Right renal cortex interstitium (tissue), 3 donors: ENCODE data around the gene GIPC1. TPM values are rescaled to one million over a fixed set of nuclear protein-coding genes. Genes with fewer than 3 reads are reported as not detected.
A peak's percentile ranks its signal among the peaks of the same experiment; 100 is the strongest.
"Not testable (repeated sequence)": the region's sequence is repeated elsewhere in the genome, so short reads cannot be mapped to it uniquely, and the experiment has no call there.

Source experiments
- DNase-seq, 3 donors: peaks; one replicate each; pipeline ENCODE4 v3.0.0-alpha.2; 2013; ENCODE audit warnings: low read depth in 3 of 3, low spot score in 2 of 3
- polyA plus RNA-seq, 3 donors: library from polyadenylated mRNA; unstranded; fragments of 120-200 nt; gene quantifications; one replicate each; pipeline ENCODE4 v1.2.1, GENCODE V29; 2013; ENCODE audit not compliant: insufficient read length in 3 of 3

Gene GIPC1
- polyA plus RNA-seq, 3 donors = 52.6 to 67.1 (median 66.6) TPM

DNA sequence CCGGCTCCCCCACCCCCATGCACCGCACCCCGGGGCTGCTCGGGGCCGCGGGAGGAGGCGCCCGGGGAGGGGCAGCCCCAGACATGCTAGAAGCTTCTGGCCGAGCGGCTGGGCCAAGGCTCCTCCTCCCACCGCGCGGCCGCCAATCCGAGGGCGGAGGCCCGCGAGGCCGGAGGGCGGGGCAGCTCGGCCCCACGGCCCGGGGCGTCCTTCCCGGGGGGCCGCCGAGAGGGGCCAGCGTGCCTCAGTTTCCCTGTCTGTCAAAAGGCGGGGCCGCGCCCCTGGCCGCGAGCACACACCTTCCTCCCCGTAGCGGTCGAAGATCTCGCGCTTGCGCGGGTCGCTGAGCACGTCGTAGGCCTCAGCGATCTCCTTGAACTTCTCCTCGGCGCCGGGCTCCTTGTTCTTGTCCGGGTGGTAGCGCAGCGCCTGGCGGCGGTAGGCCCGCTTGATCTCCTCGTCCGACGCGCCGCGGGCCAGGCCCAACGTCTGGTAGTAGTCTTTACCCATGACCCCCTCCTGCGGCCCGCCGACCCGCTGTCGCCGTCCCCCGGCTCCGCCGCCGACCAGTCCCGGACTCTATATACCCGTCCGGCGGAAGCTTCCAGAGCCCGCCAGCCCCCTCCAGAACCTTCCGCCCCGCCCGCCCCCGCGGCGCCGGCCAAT is 22.0 kb upstream of the GIPC1 start, which contains the start of gene DNAJB1:
Gene DNAJB1, minus strand, starts transcription at position 558 of the 666 bp plus-strand sequence. Its CDS starts 48 bp downstream, at position 510.
- DNase-seq = peak in 1 of 3 donors; percentile 30

DNA sequence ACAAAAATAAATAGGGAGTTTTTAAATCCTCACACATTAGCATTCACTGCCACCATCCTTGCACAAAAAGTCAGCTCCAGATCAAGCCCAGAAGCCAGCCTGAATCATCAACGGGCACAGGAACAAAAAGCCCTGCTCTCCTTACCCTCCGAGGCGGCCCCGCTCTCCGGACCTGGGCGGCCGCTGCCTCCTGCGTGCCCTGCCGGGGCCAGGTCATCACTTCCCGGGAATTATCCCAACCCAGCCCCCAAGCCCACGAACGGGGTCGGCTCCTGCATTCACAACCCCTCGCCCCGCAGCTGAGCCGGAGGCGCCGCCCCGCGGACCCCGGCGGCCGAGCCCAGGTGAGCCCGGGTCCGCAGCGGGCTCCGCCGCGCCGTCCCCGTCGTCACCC is 21.5 kb upstream of the GIPC1 start:
- DNase-seq = no peak

- no peak for DNase-seq
Observed at GRCh38 chr19:14516746-14517438, 21.0 kb upstream of the GIPC1 start.

GRCh38 chr19:14516048-14516534 is 20.2 kb upstream of the GIPC1 start:
- no peak for DNase-seq

- no peak for DNase-seq
Observed at GRCh38 chr19:14515501-14516047, 19.6 kb upstream of the GIPC1 start.

- no peak for DNase-seq
Observed at GRCh38 chr19:14514215-14514863, 18.4 kb upstream of the GIPC1 start.

GRCh38 chr19:14512406-14512961 is 16.6 kb upstream of the GIPC1 start:
- no peak for DNase-seq

DNA sequence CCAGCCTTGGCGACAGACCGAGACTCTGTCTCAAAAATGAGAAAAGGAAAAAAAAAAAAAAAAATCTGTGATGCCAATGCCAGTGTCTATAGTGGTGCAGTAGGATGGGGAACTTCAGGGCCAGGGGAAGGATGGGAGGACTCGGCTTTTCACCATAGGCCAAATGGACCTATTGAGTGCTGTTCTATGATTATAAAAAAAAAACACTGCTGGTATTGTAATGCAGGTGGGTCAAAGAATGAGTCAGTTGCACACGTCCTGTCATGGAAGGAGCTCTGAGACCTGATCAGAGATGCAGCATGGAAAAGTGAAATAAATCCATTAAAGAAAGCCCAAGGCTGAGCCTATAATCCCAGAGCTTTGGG is 15.3 kb upstream of the GIPC1 start:
- DNase-seq = no peak

- no peak for DNase-seq
Observed at GRCh38 chr19:14510311-14511228, 14.6 kb upstream of the GIPC1 start.

- no peak for DNase-seq
Observed at GRCh38 chr19:14507704-14508542, 12.0 kb upstream of the GIPC1 start.

- DNase-seq = no peak
Observed at GRCh38 chr19:14505488-14506239, 9.7 kb upstream of the GIPC1 start.

DNA sequence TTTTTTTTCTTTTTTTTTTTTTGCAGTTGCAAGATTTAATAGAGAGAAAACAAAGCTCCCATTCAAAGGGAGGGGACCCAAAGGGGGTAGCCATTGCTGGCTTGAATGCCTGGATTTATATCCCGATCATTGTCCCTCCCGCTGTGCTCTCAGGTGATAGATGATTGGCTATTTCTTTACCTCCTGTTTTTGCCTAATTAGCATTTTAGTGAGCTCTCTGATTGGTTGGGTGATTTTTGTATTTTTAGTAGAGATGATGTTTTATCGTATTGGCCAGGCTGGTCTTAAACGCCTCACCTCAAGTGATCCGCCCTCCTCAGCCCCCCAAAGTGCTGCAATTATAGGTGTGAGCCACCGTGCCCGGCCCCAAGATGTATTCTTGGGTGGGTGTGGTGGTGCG is 8.6 kb upstream of the GIPC1 start:
- not testable (repeated sequence) for DNase-seq

DNA sequence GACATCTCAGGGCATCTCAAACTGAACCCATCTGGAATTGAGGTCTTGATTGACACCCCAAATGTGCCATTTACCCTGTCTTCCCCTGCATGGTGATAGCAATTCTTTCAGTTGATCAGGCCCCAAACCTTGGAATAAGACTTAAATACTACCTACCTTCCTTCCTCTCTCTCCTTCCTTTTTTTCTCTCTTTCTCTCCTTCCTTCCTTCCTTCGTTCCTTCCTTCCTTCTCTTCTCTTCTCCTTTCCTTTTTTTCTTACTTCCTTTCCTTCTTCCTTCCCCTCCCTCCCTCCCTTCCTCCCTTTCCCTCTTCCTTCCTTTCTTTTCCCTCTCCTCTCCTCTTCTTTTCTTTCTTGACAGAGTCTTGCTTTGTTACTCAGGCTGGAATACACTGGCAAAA is 7.4 kb upstream of the GIPC1 start:
- no peak for DNase-seq

DNA sequence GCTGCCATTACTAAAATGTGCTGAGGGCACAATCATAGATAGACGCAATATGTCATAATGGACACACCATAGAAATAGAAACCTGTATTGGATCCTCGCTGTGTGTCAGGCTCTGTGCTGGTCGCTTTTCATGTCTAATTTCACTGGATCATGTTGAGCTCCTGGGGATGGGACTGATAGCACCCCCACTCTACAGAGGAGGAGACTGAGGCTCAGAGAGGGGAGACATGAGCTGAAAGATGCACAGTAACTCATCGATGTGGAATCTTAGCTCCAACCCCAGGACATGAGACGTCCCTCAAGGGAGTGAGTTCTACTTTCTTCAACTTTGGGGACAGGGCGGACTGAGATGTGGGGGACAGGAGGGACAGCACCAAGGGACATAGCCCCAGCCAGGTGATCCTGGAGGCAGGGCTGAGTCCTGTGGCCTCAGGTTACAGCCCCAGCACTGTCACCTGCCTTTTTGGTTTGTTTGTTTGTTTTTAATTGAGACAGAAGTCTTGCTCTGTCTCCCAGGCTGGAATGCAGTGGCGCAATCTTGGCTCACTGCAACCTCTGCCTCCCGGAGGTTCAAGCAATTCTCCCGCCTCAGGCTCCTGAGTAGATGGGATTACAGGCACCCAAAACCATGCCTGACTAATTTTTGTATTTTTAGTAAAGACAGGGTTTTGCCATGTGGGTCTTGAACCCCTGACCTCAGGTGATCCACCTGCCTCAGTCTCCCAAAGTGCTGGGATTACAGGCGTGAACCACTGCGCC is 6.6 kb upstream of the GIPC1 start:
- DNase-seq = no peak

DNA sequence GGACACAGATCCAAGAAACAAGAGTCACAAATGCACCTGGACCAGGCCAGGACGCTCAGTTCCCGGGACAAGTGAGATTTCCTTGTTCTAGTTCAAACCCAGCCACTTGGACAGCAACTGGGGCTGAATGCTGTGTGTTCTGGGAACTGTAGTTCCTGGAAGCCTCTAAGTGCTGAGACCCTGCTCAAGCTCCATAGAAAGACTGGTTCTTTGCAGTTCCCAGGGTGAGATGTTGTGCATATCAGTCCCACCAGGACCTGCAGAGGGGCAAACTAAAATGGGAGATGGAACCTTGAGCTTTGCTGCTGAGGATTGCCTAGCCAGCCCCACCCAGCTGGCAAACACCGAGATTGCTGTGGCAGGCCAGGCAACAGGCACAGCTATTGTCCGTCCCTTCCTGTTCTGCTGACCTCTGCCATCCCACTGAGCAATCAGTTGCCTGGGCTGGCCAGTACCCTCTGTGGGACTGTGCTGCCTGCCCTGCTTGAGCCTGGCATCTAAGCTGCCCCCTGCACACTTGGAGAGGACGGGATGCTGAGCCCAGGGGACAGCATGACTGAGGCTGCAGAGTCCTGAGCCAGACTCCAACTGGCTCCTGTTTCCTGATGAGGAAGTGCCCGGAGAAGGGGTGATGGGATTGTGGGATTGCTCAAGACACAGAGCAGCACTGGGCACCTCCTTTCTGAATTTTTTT is 1.4 kb upstream of the GIPC1 start:
- no peak for DNase-seq

- DNase-seq = no peak
Observed at GRCh38 chr19:14496834-14497227, 904 bp upstream of the GIPC1 start.

- no peak for DNase-seq
Observed at GRCh38 chr19:14495672-14496028, 277 bp downstream of the GIPC1 start.
